Amygdala (tissue), 56 donors: ENCODE measurements around the gene DOK1.

Experiments used
- DNase-seq, 56 donors: peaks; one replicate each; lab custom pipeline; 2025; lab: John Stamatoyannopoulos, UW

Gene DOK1

DNA sequence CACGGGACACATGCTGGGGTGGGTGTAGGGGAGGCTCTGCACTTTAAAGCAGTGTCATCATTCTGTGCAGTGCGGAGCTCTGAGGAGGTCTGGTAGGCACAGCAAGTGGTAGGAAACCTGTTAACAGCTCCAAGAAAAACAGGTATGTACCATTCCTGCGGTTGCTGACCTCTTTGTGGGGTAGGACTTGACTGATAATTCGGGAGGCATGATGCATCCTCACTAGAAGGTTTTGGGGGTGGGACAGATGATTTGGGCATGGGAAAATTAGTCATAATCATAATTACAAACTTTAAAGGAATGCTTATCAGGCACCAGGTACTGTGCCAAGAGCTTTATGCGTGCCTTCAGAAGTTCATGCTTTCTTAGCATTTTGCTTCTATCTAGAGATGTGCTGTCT is 9.7 kb downstream of the DOK1 start:
- DNase-seq: no peak

DNA sequence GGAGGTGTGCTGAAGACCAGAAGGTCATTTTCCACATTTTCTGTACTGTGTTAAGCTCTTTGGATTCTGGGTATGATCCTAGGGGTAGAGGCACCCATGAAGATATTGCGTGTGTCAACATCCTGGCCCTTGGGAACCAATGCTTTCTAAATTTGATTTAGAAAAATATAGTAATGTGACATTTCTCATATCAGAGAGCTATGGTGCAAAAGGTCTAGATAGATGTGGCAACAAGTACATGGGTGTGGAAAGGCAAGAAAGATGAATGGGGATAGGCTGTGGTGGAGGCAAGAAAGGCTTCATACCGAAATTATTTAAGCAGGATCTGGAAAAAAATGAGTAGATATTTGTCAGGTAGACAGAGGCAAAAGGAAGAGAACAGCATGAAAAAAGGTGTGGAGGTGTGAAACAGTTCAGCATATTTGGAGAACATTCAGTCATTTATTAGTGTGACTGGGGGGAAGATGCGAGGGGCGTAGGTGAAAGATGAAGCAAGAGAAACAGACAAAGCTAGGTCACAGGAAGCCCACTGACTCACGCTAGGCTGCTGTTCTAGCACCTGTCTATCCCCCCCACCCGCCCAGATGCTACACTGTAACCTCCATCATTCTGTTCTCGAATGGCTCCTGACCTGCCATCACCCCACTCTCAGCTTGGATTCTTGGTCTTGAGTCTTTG is 11.7 kb downstream of the DOK1 start:
- DNase-seq: no peak

DNA sequence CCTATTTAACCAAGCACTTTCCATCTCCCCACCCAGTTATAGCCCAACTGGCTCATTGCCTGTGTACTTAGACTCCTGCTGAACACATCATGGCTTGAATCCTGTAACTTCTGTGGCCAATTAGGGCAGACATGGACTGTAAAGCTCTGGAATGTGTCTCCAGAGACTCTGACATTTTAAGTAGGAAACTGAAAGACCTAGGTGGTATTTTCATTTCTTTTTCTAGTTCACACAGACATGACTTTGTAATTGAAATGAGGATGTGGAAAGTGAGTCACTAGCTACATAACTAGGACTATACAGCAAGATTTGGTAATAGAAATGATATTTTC is 12.2 kb downstream of the DOK1 start:
- no peak for DNase-seq

DNA sequence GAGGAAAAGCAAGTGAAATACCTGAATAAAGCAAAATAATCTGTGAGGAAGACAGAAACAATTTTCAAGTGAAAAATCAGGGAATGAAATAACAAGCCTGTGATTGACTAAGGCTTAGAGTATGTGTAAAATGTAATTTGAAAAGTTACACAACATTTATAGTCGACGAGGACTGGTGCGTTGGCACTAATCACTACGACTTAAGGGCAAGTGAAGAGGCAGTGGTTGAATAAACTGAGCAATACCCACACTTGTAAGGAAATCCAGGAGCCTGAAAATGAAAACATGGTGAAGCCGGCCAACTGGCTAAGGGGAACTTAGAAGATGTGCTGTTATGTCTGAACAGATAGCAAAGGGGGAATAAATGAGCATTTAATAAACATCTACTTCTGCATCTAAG is 13.4 kb downstream of the DOK1 start:
- no peak for DNase-seq

GRCh38 chr2:74569686-74570085 is 15.2 kb downstream of the DOK1 start:
- DNase-seq: no peak

DNA sequence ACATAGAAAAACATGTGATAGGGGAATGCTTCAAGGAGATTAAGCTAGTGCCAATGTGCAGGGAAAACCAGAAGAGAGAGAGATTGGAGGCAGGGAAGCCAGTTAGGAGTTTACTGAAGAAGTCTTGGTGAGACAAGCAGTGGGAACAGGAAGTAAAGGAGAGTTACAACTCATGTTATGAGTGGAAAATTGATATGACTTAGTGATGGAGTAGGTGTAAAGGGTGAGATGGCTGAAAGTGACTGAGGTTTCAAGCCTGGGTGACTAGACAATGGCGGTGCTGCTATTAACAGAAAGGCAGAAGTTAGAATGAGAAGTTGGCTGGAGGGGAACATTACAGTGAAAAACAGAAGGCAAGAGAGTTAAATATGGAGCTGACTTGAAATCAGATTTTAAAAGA is 16.5 kb downstream of the DOK1 start:
- peak in 1 of 56 donors; percentile 10 for DNase-seq

DNA sequence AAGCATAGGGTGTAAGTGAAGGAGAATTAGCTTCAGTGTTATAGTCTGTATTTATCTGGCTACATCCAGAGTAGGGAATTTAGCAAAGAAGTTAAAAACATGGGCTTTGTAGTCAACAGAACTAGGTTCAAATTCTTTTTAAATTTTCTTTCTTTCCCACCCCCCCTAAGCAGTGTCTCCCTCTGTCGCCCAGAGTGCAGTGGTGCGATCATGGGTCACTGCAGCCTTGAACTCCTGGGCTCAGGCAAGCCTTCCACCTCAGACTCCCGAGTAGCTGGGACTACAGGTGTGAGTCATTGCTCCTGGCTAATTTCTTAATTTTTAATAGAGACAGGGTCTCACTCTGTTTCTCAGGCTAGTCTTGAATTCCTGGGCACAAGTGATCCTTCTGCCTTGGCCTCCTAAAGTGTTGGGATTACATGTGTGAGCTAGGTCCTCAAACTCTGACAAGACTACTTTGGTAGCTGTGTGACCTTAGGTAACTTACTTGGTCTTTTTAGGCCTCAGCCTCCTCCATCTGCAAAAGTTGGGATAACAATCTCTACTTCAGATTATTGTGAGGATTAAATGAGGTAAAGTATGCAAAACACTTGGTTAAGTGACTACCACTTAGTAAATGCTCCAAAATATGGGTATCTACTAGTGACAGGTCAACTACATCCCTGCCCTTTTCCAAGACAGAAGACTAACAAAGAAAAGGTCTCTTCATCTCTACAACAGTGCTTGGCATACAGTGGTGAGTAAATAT is 17.8 kb downstream of the DOK1 start:
- DNase-seq: no peak

DNA sequence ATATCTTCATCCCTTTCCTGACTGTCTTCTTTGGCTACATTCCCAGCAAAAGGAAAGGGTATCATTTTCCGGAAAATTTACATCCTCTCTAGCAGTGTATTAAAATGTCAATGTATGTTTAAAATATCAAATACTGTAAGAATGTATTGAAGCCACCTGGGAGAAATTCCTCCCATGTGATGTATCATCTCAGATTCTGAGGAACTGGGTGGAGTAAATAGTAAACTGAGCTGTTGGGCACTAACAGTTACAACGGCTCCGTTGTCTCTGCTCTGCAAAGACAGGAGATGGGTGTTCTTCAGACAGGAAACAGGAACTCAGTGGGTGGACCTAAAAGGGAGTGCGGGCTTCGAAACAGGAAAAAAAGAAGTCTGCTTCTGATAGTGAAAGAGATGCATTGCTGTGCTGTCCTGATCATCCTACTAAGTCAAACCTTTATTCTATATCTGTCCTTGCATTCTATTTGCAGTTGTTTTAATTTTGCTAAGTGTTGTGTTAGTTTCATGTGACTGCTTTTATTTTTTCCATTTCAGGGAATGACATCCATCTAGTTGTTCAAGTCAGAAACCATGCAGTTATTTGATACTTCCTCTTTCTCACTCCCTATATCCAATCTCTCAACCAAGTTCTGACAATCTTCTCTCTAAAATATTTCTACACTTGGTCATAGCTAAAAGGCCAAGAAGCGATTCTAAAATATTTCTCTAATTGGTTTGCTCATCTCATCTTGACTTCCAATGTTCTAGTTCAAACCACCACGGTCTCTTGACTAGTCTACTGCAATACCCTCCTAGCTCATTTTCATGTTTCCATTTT is 19.4 kb downstream of the DOK1 start:
- DNase-seq: peak in 3 of 56 donors; percentile 5 to 20 (median 15)

DNA sequence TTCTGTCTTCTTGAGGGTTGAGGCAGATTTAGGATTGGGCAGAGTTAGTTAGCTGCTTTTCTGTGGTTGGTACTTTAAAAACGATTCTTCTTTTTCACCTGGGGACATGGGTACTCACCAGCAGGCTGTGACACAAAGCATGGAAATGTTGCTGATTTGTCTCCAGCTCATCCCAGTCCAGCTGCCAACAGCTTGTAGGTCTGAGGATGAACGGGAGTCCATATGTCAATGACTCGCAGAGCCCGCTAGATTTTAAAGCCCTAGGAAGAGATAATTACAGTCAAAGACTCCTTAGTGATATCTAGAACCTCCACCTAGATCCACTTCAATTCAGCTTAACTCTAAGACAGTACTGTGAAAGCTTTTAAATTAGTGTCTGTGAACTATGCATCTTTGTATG is 20.8 kb downstream of the DOK1 start:
- no peak for DNase-seq

- DNase-seq: no peak
These were observed 21.8 kb downstream of the DOK1 start for GRCh38 chr2:74576211-74576862.

- DNase-seq: peak in 4 of 56 donors; percentile 12 to 42 (median 22)
These were observed 22.3 kb downstream of the DOK1 start for GRCh38 chr2:74576863-74577229.

DNA sequence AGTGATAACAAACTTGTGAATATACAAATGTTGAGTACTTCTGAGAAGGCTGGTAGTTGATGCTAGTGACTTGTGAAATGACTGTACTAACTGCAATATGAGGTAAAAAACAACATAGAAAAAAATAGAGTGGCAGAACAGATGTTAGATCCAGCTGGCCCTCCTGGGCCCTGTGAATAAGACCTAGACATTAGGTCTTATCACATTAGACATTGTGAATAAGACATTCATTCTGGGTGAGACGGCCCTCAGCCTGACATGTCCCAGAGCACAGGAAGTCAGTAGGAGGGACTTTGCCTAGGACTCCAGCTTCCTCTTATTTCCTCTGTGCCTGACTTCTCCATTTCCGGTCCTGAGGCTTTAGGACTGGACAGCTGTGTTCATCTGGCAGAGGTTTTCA is 22.9 kb downstream of the DOK1 start:
- DNase-seq: no peak

GRCh38 chr2:74578408-74578807 is 23.9 kb downstream of the DOK1 start:
- DNase-seq: no peak

GRCh38 chr2:74581463-74581862 is 26.9 kb downstream of the DOK1 start:
- DNase-seq: no peak

DNA sequence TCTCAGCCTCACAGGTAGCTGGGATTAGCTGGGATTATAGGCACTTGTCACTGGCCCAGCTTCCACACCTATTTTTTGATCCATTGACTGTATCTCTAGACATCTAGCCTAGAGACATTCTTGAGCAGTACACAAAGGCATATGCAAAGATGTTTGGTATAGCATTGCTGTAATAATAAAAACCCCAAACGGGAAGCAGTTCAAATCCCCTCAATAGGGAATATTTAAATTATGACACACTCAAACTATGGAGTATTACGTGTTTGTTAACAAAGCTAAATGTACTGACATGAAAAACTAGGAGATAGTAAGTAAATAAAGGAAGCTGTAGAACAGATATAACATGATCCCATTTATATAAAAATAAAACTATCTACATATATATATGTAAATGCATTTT is 27.7 kb downstream of the DOK1 start:
- DNase-seq: no peak

- DNase-seq: no peak
These were observed 29.0 kb downstream of the DOK1 start for GRCh38 chr2:74583504-74583903.

- no peak for DNase-seq
These were observed 29.6 kb downstream of the DOK1 start for GRCh38 chr2:74584088-74584645.

DNA sequence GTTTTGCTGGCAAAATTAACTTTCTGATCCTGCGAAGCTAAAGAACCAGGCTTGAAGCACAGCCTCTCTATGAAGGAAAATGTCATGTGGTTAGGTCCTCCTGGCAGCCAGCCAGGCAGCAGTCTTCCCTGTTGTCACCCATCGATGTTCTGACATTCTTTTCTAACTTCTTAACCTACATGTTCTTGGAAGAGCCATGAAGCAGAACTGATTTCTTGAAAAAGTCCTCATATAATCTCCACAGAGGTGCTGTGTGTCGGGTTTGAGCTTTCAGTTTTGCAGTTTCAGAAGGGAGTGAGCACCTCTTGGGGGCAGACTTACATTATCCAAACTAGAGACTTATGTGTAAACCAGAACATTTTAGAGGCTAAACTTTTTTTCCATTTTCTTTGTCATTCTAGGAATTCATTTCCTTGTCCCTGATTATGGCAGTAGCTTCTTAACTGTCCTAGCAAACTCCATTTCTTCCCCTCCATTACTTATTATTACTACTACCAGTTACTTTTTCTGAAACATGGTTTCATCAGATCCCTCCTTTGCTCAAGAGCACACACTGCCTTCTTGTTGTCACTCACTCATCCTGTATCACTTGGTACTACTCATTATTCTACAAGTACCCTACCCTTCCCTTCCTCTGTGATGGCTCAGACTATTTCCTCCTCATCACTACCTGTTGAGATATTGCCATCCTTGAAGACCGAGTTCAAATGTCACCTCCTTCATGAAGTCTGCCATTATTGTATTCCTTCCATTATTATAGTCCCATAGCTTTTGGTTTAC is 31.1 kb downstream of the DOK1 start:
- peak in 7 of 56 donors; percentile 6 to 33 (median 13) for DNase-seq

DNA sequence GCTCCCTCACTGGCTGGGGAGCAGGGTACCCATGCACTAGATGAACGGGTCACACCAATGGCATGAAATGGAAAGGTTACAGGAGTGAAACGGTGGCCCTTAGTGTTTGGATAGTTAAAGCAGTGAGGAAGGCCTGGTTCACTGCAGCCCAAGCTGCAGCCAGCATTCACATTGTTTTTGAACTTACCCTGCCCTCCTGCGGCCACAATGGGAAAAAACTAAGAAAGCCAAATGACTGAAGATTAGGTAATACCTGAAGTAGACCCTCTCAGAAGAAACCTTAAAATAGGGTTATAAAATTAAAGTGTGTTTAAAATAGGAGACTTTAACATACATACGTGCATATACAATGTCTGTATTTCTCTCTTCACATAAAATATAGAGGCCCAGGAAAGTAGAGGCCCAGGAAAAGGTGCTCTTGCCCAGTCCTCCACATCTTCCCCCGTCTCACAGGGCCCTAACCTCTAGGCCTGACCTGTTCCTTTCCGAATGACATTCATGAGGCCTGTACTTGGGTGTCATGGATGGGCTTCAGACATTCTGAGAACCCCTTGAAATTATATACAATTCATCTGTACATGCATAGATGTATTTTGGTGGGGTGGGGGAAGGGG is 33.3 kb downstream of the DOK1 start:
- peak in 30 of 56 donors; percentile 4 to 75 (median 22) for DNase-seq
